Neural cell (in vitro differentiated cells): ENCODE data around the gene MEN1. TPM values are rescaled to one million over a fixed set of nuclear protein-coding genes. Genes with fewer than 3 reads are reported as not detected.

ENCODE experiments used
- H2AFZ ChIP-seq: fragments of 200-600, 300-800 bp; sonication (generic), shearing (Covaris generic); 2 replicates; pipeline ENCODE4 v1.6.0; 2014; ENCODE audit warnings: low read depth, mild to moderate bottlenecking, antibody characterized with exemption, low read length, moderate library complexity
- H3F3A ChIP-seq: fragments of 200-600 bp; shearing (Covaris generic); 2 replicates; pipeline ENCODE4 v1.6.1; 2016; ENCODE audit warnings: mild to moderate bottlenecking, moderate library complexity, mixed read lengths, antibody characterized with exemption, low read length; ENCODE audit not compliant: insufficient read depth, poor library complexity, severe bottlenecking
- H3K27ac ChIP-seq: fragments of 200-600, 300-800 bp; sonication (generic), shearing (Covaris generic); 2 replicates; pipeline ENCODE4 v1.5.1; 2014; ENCODE audit warnings: mild to moderate bottlenecking, low read length, moderate library complexity
- H3K27me3 ChIP-seq: fragments of 300-800, 200-600 bp; sonication (generic), shearing (Covaris generic); 2 replicates; pipeline ENCODE4 v1.6.0; 2014; ENCODE audit warnings: mild to moderate bottlenecking, low read depth, low read length, moderate library complexity; ENCODE audit not compliant: insufficient read depth
- H3K36me3 ChIP-seq: fragments of 300-800, 200-600 bp; sonication (generic), shearing (Covaris generic); 2 replicates; pipeline ENCODE4 v1.5.1; 2014; ENCODE audit warnings: mild to moderate bottlenecking, antibody characterized with exemption, low read length, moderate library complexity; ENCODE audit not compliant: insufficient read depth
- H3K4me2 ChIP-seq: fragments of 300-800, 200-600 bp; sonication (generic), shearing (Covaris generic); 2 replicates; pipeline ENCODE4 v1.6.0; 2014; ENCODE audit warnings: mild to moderate bottlenecking, low read length
- H3K4me3 ChIP-seq: fragments of 300-800, 200-600 bp; sonication (generic), shearing (Covaris generic); 2 replicates; pipeline ENCODE4 v1.5.1; 2014; ENCODE audit warnings: mild to moderate bottlenecking, low read length, moderate library complexity
- H3K79me2 ChIP-seq: fragments of 200-600 bp; shearing (Covaris generic); replicated peaks from 2 replicates; pipeline ENCODE4 v1.6.0; 2014; ENCODE audit warnings: mild to moderate bottlenecking, low read length, moderate library complexity; ENCODE audit not compliant: insufficient read depth
- H3K9ac ChIP-seq: fragments of 300-800, 200-600 bp; sonication (generic), shearing (Covaris generic); 2 replicates; pipeline ENCODE4 v1.6.1; 2016; ENCODE audit warnings: mild to moderate bottlenecking, low read length, mixed read lengths
- H3K9me2 ChIP-seq: fragments of 200-600 bp; shearing (Covaris generic); 2 replicates; pipeline ENCODE4 v1.6.1; 2016; ENCODE audit warnings: mild to moderate bottlenecking, low read length, mixed read lengths; ENCODE audit not compliant: insufficient read depth
- H3K9me3 ChIP-seq: fragments of 200-600, 300-800 bp; sonication (generic), shearing (Covaris generic); 2 replicates; pipeline ENCODE4 v1.6.1; 2016; ENCODE audit warnings: mild to moderate bottlenecking, mixed run types, low read length, moderate library complexity, mixed read lengths
- H4K20me1 ChIP-seq: fragments of 200-600 bp; shearing (Covaris generic); 2 replicates; pipeline ENCODE4 v1.6.1; 2016; ENCODE audit warnings: mild to moderate bottlenecking, mixed run types; ENCODE audit not compliant: insufficient read depth
- CTCF ChIP-seq: fragments of 450-650 bp; IDR thresholded peaks from 2 replicates; pipeline ENCODE4 v1.5.1; 2014; ENCODE audit warnings: antibody characterized with exemption, mild to moderate bottlenecking, moderate library complexity; ENCODE audit not compliant: poor library complexity, severe bottlenecking
- EP300 ChIP-seq: fragments of 450-650 bp; conservative IDR thresholded peaks from 2 replicates; pipeline ENCODE4 v1.6.1; 2014; ENCODE audit warnings: antibody characterized with exemption, mild to moderate bottlenecking, moderate library complexity; ENCODE audit not compliant: poor library complexity, severe bottlenecking
- EZH2 ChIP-seq: fragments of 200-600, 300-800 bp; shearing (Covaris generic), sonication (generic); IDR thresholded peaks from 2 replicates; pipeline ENCODE4 v1.6.1; 2014; ENCODE audit warnings: antibody characterized with exemption, low read length, borderline replicate concordance, mild to moderate bottlenecking; ENCODE audit not compliant: insufficient read depth, poor library complexity, severe bottlenecking
- MXI1 ChIP-seq: fragments of 450-650 bp; conservative IDR thresholded peaks from 2 replicates; pipeline ENCODE4 v1.6.1; 2014; ENCODE audit warnings: antibody characterized with exemption, mild to moderate bottlenecking; ENCODE audit not compliant: poor library complexity, severe bottlenecking
- POLR2AphosphoS5 ChIP-seq: IDR thresholded peaks from 2 replicates; pipeline ENCODE4 v1.6.1; 2012
- RAD21 ChIP-seq: fragments of 450-650 bp; conservative IDR thresholded peaks from 2 replicates; pipeline ENCODE4 v1.6.1; 2014; ENCODE audit warnings: antibody characterized with exemption, mild to moderate bottlenecking, moderate library complexity
- REST ChIP-seq: IDR thresholded peaks from 2 replicates; pipeline ENCODE4 v1.6.1; 2012; ENCODE audit warnings: borderline replicate concordance
- SMC3 ChIP-seq: fragments of 450-650 bp; conservative IDR thresholded peaks from 2 replicates; pipeline ENCODE4 v1.6.1; 2014; ENCODE audit warnings: antibody characterized with exemption, mild to moderate bottlenecking, moderate library complexity; ENCODE audit not compliant: poor library complexity
- TAF1 ChIP-seq: IDR thresholded peaks from 2 replicates; pipeline ENCODE4 v1.6.1; 2012; ENCODE audit warnings: low read depth
- polyA plus RNA-seq: library from polyadenylated mRNA; depleted of rRNA; stranded (reverse); fragments of >200 nt; gene quantifications from 2 replicates; pipeline ENCODE4 v1.2.3, GENCODE V29; 2014

MEN1 gene
- polyA plus RNA-seq, 1 donor from 2014 or later, result 16.8 TPM

GRCh38 chr11:64793271-64794160, 16.8 kb downstream of the MEN1 start:
- no peaks in the 10 kb centered on the region for H3K9me2 ChIP-seq
- no peaks in the 10 kb centered on the region for H3K36me3 ChIP-seq
- H3K79me2 ChIP-seq, result no peaks in the 10 kb centered on the region
- H3K27me3 ChIP-seq, result no peaks in the 10 kb centered on the region
- no peak overlapping the region for H3K27ac ChIP-seq
- H3F3A ChIP-seq, result no peaks in the 10 kb centered on the region
- no peaks in the 10 kb centered on the region for H3K9me3 ChIP-seq
- H3K4me2 ChIP-seq, result no peak overlapping the region
- H3K9ac ChIP-seq, result no peak overlapping the region
- H4K20me1 ChIP-seq, result no peaks in the 10 kb centered on the region
- H3K4me3 ChIP-seq, result no peak overlapping the region
- TF ChIP-seq CTCF (no peak), TAF1 (no peak), EP300 (no peak), MXI1 (no peak), REST (no peak), SMC3 (no peak), RAD21 (no peak), EZH2 (no peak), POLR2AphosphoS5 (no peak)
- H2AFZ ChIP-seq, result no peak overlapping the region

GRCh38 chr11:64792482-64792881, 17.9 kb downstream of the MEN1 start:
- no peak overlapping the region for H3K27ac ChIP-seq
- H3F3A ChIP-seq, result no peaks in the 10 kb centered on the region
- no peak overlapping the region for H3K4me3 ChIP-seq
- H3K9ac ChIP-seq, result no peak overlapping the region
- H3K79me2 ChIP-seq, result no peaks in the 10 kb centered on the region
- no peak overlapping the region for H2AFZ ChIP-seq
- H3K9me3 ChIP-seq, result no peaks in the 10 kb centered on the region
- TF ChIP-seq TAF1 (no peak), POLR2AphosphoS5 (no peak), RAD21 (no peak), CTCF (no peak), MXI1 (no peak), SMC3 (no peak), REST (no peak), EZH2 (no peak), EP300 (no peak)
- H3K4me2 ChIP-seq, result no peak overlapping the region
- H3K27me3 ChIP-seq, result no peaks in the 10 kb centered on the region
- H3K36me3 ChIP-seq, result no peaks in the 10 kb centered on the region
- H4K20me1 ChIP-seq, result no peaks in the 10 kb centered on the region
- no peaks in the 10 kb centered on the region for H3K9me2 ChIP-seq
